GM19238 (cell line): Measurements from ENCODE around the gene DET1.

ENCODE experiments used
- DNase-seq: peaks from one replicate; pipeline ENCODE4 v3.0.0; 2011; ENCODE audit warnings: low spot score; ENCODE audit not compliant: insufficient read length

Gene DET1

GRCh38 chr15:88467935-88468528 is 78.4 kb downstream of the DET1 start:
- DNase-seq: no peak

GRCh38 chr15:88467073-88467934 is 79.2 kb downstream of the DET1 start, which contains the start of the genes MRPL46 and MRPS11:
Gene MRPL46 (minus strand): TSS chr15:88467388. CDS start chr15:88467377, 11 bp downstream.
Gene MRPS11 (plus strand): TSS chr15:88467708. CDS start chr15:88467718, 10 bp downstream.
- peak; percentile 80 for DNase-seq

DNA sequence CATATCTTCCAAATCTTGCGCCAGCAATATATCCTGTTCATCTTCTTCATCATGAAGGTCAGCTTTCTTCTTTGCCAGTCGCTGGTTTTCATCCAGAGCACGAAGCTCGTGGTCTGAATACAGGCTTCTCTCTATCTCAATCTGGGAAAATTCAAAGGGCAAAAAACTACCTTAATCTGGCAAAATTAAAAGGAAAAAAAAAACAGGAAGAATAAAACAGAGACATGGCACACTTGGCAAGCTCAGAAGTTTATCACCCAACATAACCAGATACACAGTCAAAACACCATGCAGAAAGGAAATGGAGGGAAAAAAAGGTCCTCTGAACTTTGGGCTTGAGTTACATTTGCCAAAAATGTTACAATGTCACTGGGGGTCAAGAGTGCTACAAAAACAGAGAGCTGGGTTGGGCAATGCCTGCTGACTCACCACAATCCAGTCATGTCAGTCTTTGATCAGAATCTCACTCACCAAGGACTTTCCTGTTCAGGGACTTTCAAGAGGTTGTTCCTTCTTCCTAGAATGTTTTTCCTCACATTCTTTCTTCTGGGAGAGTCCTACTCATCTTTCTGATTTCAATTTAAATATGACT is 80.8 kb downstream of the DET1 start:
- no peak for DNase-seq

DNA sequence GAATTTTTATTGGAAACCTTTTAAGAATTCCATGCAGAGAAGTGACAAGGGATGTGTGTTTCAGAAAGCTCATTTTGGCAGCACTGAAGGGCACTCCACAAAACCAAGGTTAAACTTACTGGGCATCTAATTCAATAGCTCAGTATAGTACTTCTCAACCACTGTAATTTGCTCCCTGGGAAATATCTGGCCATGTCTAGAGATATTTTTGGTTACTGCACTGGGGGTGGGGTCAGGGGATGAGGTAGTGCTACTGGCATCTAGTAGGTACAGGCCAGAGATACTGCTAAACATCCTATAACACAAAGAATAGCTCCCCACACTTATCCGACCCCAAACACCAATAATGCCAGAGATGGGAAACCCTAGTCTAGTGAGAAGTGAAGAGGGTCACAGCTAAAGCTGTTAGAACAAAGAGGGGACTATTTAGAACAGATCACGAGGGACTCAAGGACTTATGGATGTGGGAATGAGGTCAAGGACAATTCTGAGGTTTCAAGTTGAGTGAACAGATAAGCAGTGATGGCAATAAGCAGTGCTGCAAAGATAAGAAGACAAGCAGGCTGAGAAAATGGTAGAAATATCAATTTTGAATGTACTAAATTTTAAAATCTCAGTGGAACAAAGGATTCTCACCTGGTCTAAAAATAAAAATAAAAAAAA is 82.5 kb downstream of the DET1 start:
- DNase-seq: no peak
